Aorta (tissue), 5 donors: ENCODE measurements around the gene TSNAXIP1. TPM values are rescaled to one million over a fixed set of nuclear protein-coding genes. Genes with fewer than 3 reads are reported as not detected.

ENCODE experiments used
- ATAC-seq: fragments of 200-7000 bp; cut with Tn5 transposase; one replicate; pipeline ENCODE4 v1.9.1; 2022; ENCODE audit warnings: moderate library complexity; ENCODE audit not compliant: low FRiP score
- DNase-seq, 2 donors: peaks; one replicate each; pipeline ENCODE4 v3.0.0-alpha.2; 2020
- H3K27ac ChIP-seq, 2 donors: one replicate each; pipeline ENCODE4 v1.5.1; 2013; ENCODE audit warnings: low read length in 2 of 2, mild to moderate bottlenecking in 2 of 2, moderate library complexity in 2 of 2, control low read depth in 1 of 2, inconsistent platforms in 1 of 2, low read depth in 1 of 2
- H3K27me3 ChIP-seq, 2 donors: one replicate each; pipeline ENCODE4 v1.6.1; 2013; ENCODE audit warnings: control low read depth in 1 of 2, low read length in 1 of 2, mild to moderate bottlenecking in 1 of 2, moderate library complexity in 1 of 2; ENCODE audit not compliant: insufficient read depth in 2 of 2, control insufficient read depth in 1 of 2
- H3K36me3 ChIP-seq, 2 donors: one replicate each; pipeline ENCODE4 v1.6.1; 2013; ENCODE audit warnings: control low read depth in 1 of 2, low read length in 1 of 2, mild to moderate bottlenecking in 1 of 2; ENCODE audit not compliant: insufficient read depth in 2 of 2, control insufficient read depth in 1 of 2
- H3K4me1 ChIP-seq, 2 donors: one replicate each; pipeline ENCODE4 v1.6.1; 2013; ENCODE audit warnings: low read length in 2 of 2, control low read depth in 1 of 2, mild to moderate bottlenecking in 1 of 2, moderate library complexity in 1 of 2; ENCODE audit not compliant: insufficient read depth in 2 of 2, control insufficient read depth in 1 of 2
- H3K4me3 ChIP-seq, 2 donors: one replicate each; pipeline ENCODE4 v1.5.1; 2013; ENCODE audit warnings: low read length in 2 of 2, control low read depth in 1 of 2, mild to moderate bottlenecking in 1 of 2
- H3K9me3 ChIP-seq: one replicate; pipeline ENCODE4 v1.6.1; 2013; ENCODE audit warnings: mild to moderate bottlenecking, low read length; ENCODE audit not compliant: control insufficient read depth
- WGBS, 2 donors: extraction: QIAGEN DNeasy Blood & Tissue Kit; methylation state at CpG; one replicate each; pipeline ENCODE4 v1.1.7; 2013; 5-methylcytosine and 5-hydroxymethylcytosine counted together
- intact Hi-C, 2 donors: fragments of 100-400 bp; cut with DNase I; formaldehyde crosslinking; loops; one replicate each; pipeline versions ENCODE4 v1.14.2 to v1.15.0; 2022
- polyA plus RNA-seq, 2 donors: library from polyadenylated mRNA; stranded (reverse); fragments of 200-250 nt; gene quantifications; one replicate each; pipeline ENCODE4 v1.2.3, GENCODE V29; 2013
- total RNA-seq, 2 donors: library from RNA; stranded (reverse); fragmentation: NEBNext Ultra II Directional; extraction: Animal tissue kit (Norgen Biotek cat#: 25700); gene quantifications; one replicate each; pipeline ENCODE4 v1.2.1, GENCODE V29; 2021
- donor health status: healthy with polysubstance abuse.
- donor health status: Bipolar disorder and iron deficiency.
- donor health status: DM: no; HTN: no; CAD: no.
- donor health status: DM: no; HTN: no; CAD: no.
- donor health status: DM: yes; HTN: yes; CAD: no.

Gene TSNAXIP1
- total and polyA plus RNA-seq, 4 donors, result 0.84 to 7.3 (median 1.1) TPM; not detected in 1

- no peaks in the 10 kb centered on the region for H3K27me3 ChIP-seq
- ATAC-seq, result no peak
- no peak overlapping the region for H3K27ac ChIP-seq
- peaks cover 0 to 3% of the 10 kb centered on the region in 2 donors for H3K36me3 ChIP-seq
- intact Hi-C loops, result no loop called here
- no peak overlapping the region for H3K4me3 ChIP-seq
- WGBS, 2 donors, result 61 to 71% methylated on average over 5 of the region's 5 CpGs
- DNase-seq, result no peak
- H3K4me1 ChIP-seq, result no peaks in the 10 kb centered on the region
- H3K9me3 ChIP-seq, result no peaks in the 10 kb centered on the region
Measured at GRCh38 chr16:67779256-67780014, 27.3 kb upstream of the TSNAXIP1 start.

DNA sequence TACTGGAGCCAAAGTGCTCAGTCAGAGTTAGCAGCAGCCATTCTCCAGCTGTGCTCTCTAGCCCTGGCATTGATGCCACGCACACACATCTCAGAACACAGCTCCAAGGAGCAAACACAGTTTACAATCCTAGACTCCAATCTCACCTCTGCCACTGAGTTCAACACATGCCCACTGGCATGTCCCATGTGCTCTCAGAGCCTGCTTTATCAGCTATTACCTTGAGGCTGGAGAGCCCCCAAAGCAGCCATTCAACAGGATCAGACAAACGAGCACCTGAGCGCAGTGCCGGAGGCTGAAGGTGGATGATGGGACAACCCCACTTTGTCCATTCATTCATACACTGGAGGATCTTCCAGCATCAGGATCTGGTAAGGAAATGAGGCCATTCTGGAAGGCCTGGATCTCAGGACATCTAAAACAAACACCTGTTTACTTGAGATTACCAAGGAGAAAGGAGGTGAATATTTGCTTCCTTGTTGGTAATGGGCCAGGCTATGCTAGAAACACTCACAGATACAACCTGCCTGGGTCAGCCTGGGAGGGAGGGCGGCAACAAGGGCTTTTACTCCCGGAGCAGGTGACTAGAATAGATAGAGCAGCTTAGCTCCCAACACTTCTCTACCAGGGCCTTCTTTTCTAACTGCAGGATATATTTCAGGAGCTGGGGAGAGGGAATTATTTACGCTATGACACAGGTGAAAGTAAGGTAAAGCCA lies 25.7 kb upstream of the TSNAXIP1 start:
- 93 to 94% methylated on average over 7 of the region's 7 CpGs for WGBS, 2 donors
- no peak overlapping the region for H3K4me3 ChIP-seq
- H3K27me3 ChIP-seq, result no peaks in the 10 kb centered on the region
- ATAC-seq (no peak), DNase-seq (no peak)
- H3K27ac ChIP-seq, result no peak overlapping the region
- no peaks in the 10 kb centered on the region for H3K9me3 ChIP-seq
- H3K36me3 ChIP-seq, result peaks cover 0 to 3% of the 10 kb centered on the region in 2 donors
- intact Hi-C loops, result no loop called here
- H3K4me1 ChIP-seq, result no peaks in the 10 kb centered on the region

GRCh38 chr16:67781565-67781921 lies 25.1 kb upstream of the TSNAXIP1 start:
- no peak overlapping the region for H3K27ac ChIP-seq
- no peaks in the 10 kb centered on the region for H3K9me3 ChIP-seq
- intact Hi-C loops, result no loop called here
- H3K4me3 ChIP-seq, result no peak overlapping the region
- 86 to 87% methylated on average over 5 of the region's 5 CpGs for WGBS, 2 donors
- peaks cover 0 to 3% of the 10 kb centered on the region in 2 donors for H3K36me3 ChIP-seq
- ATAC-seq (no peak), DNase-seq (no peak)
- no peaks in the 10 kb centered on the region for H3K27me3 ChIP-seq
- H3K4me1 ChIP-seq, result no peaks in the 10 kb centered on the region

DNA sequence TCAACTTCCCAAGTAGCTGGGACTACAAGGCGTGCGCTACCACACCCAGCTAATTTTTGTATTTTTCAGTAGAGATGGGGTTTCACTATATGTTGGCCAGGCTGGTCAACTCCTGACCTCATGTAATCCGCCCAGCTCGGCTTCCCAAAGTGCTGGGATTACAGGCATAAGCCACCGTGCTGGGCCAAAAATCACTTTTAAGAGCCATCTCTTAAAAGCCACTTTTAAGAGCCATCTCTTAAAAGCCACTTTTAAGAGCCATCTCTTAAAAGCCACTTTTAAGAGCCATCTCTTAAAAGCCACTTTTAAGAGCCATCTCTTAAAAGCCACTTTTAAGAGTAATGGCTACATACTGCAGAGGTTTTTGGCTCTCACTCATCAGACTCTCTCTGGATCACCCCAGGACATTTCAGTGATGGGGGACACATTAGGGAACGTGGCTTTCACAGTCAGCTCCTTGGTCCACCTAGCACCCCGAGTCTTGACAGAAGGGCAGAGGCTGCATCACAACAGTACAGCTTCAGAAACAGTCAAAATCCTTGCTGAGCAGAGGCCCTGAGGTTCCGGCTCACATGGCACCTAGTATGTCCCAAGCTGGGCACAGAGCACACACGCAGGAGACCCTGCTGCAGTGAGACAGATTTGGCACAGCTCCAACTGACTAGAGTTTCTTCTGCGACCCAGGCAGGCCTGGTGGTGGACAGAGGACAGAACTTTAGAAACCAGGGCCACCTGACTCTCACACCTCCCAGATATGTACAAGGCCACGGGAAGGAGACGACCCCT lies 23.9 kb upstream of the TSNAXIP1 start:
- Histone ChIP-seq H3K36me3 (peaks cover 0 to 3% of the 10 kb centered on the region in 2 donors), H3K4me3 (no peak overlapping the region), H3K27me3 (no peaks in the 10 kb centered on the region), H3K9me3 (no peaks in the 10 kb centered on the region), H3K27ac (no peak overlapping the region), H3K4me1 (no peaks in the 10 kb centered on the region)
- ATAC-seq, result no peak
- 91 to 92% methylated on average over 12 of the region's 12 CpGs for WGBS, 2 donors
- intact Hi-C loops, result no loop called here
- no peak for DNase-seq

DNA sequence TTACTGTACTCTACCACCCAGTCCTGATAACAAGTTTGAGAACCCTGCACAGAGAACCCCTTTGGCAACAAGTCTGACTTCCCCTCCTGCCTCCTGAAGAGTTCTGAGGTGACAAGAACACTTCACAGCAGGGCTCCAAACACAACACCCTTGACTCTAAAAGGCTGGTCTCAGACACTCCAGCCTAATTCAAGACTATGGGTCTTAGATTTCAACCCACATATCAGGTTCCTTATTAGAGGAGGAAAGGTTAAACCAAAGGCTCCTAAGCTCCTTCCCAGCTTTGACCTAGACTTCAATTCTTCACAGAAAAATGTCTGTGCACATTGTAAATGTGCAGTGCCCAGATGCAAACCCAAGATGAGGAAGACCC lies 23.4 kb upstream of the TSNAXIP1 start:
- ATAC-seq, result no peak
- intact Hi-C loops, result no loop called here

GRCh38 chr16:67786491-67786890 lies 20.2 kb upstream of the TSNAXIP1 start:
- WGBS, 2 donors, result 96 to 97% methylated on average over 5 of the region's 5 CpGs
- H3K36me3 ChIP-seq, result no peaks in the 10 kb centered on the region
- no peaks in the 10 kb centered on the region for H3K4me1 ChIP-seq
- H3K27ac ChIP-seq, result no peak overlapping the region
- no peaks in the 10 kb centered on the region for H3K27me3 ChIP-seq
- H3K4me3 ChIP-seq, result no peak overlapping the region
- H3K9me3 ChIP-seq, result no peaks in the 10 kb centered on the region
- DNase-seq (no peak), ATAC-seq (no peak)
- intact Hi-C loops, result no loop called here

More for the DNA sequence above, 23.4 kb upstream of the TSNAXIP1 start:
- no peak overlapping the region for H3K27ac ChIP-seq
- no peak overlapping the region for H3K4me3 ChIP-seq
- no peaks in the 10 kb centered on the region for H3K9me3 ChIP-seq
- H3K27me3 ChIP-seq, result no peaks in the 10 kb centered on the region
- DNase-seq, result no peak
- H3K36me3 ChIP-seq, result peaks cover 0 to 3% of the 10 kb centered on the region in 2 donors
- H3K4me1 ChIP-seq, result no peaks in the 10 kb centered on the region

DNA sequence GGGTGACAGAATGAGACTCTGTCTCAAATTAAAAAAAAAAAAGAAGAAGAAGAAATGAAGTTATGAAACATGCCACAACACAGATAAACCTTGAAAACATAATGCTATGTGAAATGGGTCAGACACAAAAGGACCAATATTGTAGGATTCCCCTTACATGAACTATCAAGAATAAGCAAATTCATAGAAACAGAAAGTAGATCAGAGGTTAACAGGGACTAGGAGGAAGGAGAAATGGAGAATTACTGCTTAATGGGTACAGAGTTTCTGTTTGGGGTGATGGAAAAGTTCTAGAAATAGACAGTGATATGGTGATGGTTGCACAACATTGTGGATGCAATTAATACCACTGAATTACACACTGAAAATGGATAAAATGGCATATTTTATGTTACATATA lies 16.6 kb upstream of the TSNAXIP1 start:
- Histone ChIP-seq H3K4me1 (no peaks in the 10 kb centered on the region), H3K27ac (no peak overlapping the region), H3K4me3 (no peak overlapping the region), H3K9me3 (no peaks in the 10 kb centered on the region), H3K27me3 (no peaks in the 10 kb centered on the region), H3K36me3 (no peaks in the 10 kb centered on the region)
- DNase-seq (no peak), ATAC-seq (no peak)
- intact Hi-C loops, result no loop called here

DNA sequence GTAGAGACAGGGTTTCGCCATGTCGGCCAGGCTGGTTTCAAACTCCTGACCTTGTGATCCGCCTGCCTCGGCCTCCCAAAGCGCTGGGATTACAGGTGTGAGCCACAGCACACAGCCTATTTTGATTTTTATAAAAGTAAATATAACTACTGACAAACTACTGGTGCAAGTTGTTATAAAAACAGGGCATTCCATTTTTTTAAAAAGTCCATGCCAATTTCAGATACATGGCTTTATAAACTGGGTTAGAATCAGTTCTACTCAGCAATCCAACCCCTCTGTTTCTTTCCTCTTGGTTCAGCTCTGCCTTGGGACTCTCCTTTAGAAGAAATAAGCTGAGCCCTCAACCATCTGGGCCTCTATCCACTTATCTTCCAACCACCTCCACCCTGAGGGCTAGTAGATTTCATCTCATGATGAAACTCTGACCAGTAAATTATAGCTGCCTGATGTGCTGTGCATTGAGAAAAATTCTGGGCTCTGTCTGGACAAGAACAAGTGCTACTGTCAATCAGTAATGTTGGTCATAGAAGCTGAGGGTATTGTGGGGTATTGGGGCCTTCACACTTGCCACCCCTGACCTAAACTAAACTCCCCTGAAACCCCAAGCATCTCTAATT lies 10.5 kb upstream of the TSNAXIP1 start:
- no peak overlapping the region for H3K27ac ChIP-seq
- DNase-seq (no peak), ATAC-seq (no peak)
- WGBS, 2 donors, result 98% methylated on average over 5 of the region's 5 CpGs
- H3K27me3 ChIP-seq, result no peaks in the 10 kb centered on the region
- intact Hi-C loops, result no loop called here
- H3K4me1 ChIP-seq, result no peaks in the 10 kb centered on the region
- H3K36me3 ChIP-seq, result no peaks in the 10 kb centered on the region
- no peak overlapping the region for H3K4me3 ChIP-seq
- H3K9me3 ChIP-seq, result no peaks in the 10 kb centered on the region
